GM19023 (cell line): ENCODE measurements around the gene EIF4H.
"Not testable (repeated sequence)": the region's sequence is repeated elsewhere in the genome, so short reads cannot be mapped to it uniquely, and the experiment has no call there.

Source experiments
- ATAC-seq: cut with Tn5 transposase; IDR thresholded peaks from one replicate; pipeline ENCODE4 v1.9.1; 2021; ENCODE audit warnings: mild to moderate bottlenecking, moderate library complexity; ENCODE audit not compliant: unreplicated experiment

The EIF4H gene

GRCh38 chr7:74173866-74174605, at the start of gene EIF4H:
EIF4H (plus strand) TSS chr7:74174356; CDS start chr7:74174384, 28 bp downstream.
- ATAC-seq = peak; percentile 88

GRCh38 chr7:74126220-74126880, 47.8 kb upstream of the EIF4H start:
- no peak for ATAC-seq

DNA sequence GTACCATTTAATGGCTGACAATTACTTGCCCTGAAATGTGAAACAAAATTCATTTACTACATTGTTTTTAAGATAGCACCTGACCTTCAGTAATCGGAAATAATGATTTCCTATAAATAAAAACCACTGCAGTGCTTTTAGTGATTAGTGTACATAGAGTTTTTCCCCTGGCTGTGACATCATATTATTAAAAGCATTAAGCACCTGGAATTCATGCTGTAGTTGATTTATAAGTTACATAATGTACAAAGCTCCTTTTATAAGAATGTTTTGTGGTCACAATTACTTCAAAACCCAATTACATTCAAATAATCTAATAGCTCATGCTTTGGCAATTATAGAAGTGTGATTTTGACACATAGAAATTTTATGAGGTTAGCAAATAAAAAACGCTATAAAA, 44.3 kb upstream of the EIF4H start:
- no peak for ATAC-seq

- ATAC-seq = no peak
Measured at GRCh38 chr7:74130518-74130917, 43.6 kb upstream of the EIF4H start.

DNA sequence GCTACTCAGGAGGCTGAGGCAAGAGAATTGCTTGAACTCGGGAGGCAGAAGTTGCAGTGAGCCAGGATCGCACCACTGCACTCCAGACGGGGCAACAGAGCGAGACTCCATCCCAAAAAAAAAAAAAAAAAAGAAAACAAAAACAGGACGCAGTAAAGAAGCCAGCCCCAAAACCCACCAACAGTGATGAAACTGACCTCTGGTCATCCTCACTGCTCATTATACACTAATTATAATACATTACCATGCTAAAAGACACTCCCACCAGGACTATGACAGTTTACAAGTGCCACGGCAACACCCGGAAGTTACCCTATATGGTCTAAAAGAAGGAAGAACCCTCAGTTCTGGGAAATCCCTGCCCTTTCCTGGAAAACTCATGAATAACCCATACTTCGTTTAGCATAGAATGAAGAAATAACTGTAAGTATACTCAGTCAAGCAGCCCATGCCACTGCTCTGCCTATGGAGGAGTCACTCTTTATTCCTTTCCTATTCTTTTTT, 40.0 kb upstream of the EIF4H start:
- no peak for ATAC-seq

GRCh38 chr7:74138334-74138867, 35.8 kb upstream of the EIF4H start:
- no peak for ATAC-seq

DNA sequence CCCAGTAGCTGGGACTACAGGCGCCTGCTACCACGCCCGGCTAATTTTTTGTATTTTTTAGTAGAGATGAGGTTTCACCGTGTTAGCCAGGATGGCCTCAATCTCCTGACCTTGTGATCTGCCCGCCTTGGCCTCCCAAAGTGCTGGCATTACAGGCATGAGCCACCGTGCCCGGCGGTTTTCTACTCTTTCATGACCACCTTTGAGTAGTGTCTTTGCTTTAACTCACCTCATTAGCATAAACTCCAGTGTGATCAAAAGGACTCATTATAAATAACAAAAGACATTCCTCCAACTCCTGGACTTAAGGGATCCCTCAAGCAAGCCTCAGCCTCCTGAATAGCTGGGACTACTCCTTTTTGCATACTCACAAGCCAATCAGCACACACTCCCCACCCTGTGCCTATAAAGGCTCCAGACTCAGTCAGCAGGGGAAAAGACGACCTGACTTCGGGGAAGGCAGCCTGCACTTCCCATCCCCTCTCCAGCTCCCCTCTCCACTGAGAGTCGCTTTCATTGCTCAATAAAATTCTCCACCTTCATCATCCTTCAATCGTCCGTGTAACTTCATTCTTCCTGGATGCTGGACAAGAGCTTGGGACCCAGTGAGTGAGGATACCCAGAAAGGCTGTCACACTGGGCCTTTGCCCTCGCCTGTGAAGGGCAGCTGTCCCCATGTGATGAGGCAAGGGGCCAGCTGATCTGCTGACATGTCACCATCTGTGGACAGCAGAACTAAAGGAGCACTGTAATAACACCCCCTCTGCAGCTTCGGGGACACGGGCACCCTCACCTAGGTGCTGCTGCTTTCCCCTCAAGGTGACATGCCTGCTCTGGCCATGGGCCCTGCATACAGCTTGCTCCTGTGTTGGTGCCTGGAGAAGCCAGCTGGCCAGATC, 35.0 kb upstream of the EIF4H start:
- ATAC-seq = no peak

GRCh38 chr7:74141705-74142104, 32.5 kb upstream of the EIF4H start:
- no peak for ATAC-seq

GRCh38 chr7:74143383-74143782, 30.8 kb upstream of the EIF4H start:
- ATAC-seq = no peak

DNA sequence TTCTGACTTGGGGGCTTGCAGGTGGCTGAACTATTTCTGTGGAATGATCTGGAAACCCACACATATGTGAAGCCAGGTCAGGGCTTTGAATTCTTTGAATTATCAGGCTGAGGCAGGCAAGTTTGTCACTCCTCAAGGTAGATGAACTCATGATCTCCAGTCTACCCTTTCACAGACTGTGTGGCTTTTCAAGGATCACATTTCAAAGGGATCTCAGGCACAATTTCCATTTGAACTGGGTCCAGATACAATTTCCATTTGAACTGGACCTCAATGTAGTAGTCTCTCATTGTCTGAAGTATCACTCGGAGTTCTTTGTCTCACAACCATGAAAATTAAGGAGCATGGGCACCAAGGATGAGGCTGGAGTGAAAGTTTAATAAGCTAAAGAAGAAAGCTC, 25.7 kb upstream of the EIF4H start:
- no peak for ATAC-seq

DNA sequence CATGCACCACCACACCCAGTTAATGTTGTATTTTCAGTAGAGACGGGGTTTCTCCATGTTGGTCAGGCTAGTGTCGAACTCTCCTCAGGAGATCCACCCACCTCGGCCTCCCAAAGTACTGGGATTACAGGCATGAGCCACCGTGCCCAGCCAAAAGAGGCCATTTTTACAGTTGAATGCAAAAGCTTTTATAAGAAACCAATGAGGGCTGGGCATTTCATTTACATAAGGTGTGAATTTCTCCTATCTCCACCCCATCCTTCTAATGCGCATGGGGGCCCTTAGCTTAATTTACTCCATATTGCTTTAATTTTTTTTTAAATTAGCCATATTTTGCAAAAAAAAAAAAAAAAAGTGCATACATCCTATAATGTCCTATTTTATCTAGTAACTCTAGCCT, 25.1 kb upstream of the EIF4H start:
- no peak for ATAC-seq

DNA sequence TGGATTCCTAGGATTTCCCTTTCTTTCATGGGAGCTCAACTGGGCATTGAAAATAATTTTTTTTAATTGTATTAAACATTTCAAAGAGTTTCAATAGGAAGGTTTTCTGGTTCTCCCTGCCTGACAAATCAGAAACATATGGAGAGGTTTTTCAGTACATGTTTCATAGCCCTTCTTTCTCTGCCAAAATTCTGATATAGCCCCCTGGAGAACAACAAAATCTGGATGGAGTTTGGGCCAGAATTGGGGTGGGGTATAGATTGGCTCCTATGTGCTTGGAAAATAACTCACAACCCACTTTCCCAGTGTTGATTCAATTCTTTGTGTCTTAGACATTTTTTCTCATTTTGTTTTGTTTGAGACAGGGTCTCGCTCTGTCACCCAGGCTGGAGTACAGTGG, 24.6 kb upstream of the EIF4H start:
- ATAC-seq = no peak

DNA sequence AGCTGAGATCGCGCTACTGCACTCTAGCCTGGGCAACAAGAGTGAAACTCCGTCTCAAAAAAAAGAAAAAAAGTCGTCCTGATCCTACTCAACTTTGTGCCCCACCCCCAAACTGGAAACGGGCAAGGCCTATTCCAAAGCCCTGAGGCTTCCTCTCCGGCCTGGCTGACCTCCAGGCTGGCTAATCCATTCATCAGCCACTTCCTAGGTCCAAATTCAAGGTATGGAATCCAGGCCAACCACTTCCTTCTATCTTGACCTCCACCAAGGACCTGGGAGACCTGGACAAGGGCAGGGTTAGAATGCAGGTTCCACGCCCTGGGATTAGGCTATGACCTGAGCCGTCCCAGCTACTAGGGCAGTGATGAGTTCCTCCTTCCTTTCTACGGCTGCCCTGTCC, 20.4 kb upstream of the EIF4H start:
- no peak for ATAC-seq

DNA sequence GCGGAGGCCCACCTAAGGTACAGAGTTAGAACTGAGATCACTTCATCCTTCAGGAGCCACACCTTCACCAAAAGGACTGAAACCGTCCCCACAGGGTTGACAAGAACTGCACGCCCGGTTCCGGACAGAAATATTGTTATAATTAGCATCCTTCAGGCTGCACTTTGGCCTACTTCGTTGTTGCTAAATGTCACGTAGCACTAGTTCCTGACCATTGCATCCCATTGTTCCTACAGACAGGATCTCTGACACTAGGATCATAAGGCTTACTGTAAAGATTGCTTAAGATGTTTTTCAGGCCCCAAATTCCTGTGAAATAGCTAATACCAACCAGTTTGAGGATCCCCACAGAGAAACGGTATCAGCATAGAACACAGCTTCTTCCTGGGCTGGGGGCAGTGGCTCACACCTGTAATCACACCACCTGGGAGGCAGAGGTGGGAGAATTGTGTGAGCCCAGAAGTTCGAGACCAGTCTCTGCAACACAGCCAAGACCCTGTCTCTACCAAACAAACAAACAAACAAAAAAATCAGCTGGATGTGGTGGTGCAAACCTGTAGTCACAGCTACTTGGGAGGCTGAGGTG, 18.3 kb upstream of the EIF4H start:
- no peak for ATAC-seq

DNA sequence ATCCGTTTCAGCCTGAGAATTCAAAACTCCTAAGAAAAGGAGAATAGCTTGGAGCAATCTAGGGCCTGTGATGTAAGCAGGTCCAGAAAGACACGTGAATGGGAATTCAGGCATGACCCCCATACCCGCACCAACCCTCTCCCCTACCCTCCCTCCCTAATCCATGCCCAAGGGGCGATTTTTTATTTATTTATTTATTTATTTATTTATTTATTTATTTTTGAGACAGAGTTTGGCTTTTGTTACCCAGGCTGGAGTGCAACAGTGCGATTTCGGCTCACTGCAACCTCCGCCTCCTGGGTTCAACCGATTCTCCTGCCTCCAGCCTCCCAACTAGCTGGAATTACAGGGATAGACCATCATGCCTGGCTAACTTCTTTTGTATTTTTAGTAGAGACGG, 16.6 kb upstream of the EIF4H start:
- no peak for ATAC-seq

DNA sequence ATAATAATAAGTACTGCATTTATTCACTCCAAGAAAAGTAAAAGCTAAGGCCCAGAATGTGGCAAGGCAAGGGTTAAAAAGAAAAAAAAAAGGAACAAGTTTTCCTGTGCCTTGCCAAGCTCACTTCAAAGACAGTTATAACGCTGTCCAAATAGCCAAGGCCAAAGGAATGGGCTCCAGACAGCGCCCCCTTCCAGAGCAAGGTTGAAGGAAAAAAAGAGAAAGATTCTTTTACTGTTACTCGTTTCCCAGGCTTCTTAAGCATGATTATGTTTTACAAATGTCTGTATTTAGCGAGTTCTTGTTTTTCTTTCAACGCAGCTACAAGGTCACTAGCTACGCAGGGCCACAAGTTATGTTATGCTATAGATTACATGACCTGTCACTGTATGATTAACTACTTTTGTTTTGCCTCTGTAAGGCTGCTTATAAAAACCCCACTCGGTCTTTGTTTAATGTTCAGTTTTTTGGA, 9.1 kb upstream of the EIF4H start:
- no peak for ATAC-seq

DNA sequence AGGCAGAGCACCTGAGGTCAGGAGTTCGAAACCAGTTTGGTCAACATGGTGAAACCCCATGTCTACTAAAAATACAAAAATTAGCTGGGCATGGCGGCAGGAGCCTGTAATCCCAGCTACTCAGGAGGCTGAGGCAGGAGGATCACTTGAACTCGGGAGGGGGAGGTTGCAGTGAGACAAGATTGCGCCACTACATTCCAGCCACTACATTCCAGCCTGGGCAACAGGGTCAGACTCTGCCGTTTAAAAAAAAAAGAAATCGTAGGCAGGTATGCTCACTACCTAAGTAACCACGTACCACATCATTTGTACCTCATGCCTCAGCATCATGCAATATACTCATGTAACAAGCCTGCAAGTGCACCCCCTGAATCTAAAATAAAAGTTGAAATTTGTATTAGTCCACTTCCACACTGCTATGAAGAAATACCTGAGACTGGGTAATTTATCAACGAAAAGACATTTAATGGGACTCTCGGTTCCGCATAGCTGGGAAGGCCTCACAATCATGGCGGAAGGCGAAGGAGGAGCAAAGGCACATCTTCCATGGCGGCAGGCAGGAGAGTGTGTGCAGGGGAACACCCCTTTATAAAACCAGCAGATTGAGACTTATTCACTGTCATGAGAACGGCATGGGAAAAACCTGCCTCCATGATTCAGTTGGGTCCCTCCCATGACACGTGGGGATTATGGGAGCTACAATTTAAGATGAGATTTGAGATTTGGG, 8.1 kb upstream of the EIF4H start:
- no peak for ATAC-seq

DNA sequence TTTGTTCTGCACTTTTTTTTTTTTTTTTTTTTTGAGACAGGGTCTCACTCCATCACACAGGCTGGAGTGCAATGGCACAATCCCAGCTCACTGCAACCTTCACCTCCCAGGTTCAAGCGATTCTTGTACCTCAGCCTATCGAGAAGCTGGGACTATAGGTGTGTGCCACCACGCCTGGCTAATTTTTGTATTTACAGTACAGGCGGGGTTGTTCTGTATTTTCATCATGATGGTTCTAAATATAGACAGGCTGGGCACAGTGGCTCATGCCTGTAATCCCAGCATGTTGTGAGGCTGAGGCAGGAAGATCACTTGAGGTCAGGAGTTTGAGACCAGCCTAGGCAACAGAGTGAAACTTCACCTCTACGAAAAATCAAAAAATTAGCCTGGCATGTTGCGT, 6.8 kb upstream of the EIF4H start:
- not testable (repeated sequence) for ATAC-seq

DNA sequence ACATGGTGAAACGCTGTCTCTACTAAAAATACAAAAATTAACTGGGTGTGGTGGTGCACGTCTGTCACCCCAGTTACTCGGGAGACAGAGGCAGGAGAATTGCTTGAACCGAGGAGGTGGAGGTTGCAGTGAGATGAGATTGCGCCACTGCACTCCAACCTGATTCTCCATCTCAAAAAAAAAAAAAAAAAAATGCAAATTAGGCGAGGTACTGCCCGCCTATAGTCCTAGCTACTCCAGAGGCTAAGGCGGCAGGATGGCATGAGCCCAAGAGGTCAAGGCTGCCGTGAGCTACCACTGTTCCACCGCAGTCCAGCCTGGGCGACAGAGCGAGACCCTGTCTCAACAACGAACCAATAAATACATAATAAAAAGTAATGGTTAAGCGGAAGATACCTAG, 1.1 kb upstream of the EIF4H start:
- ATAC-seq = no peak

DNA sequence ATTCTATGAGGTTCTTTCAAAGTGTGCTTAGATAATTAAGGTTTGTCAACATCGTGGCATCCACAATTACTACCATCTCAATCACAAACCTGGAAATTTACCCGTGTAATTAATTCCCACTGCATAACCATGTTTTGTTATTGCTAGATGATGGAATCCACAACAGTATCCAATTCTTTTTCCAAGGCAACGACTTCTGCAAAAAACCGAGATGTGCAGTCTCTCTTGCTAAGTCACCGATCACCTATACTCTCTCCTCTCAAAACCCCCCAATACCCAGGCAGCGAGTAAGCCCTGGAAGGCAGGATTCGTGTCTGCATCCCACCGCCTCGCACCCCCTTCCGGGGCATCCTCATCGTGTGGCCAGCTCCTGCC, 678 bp upstream of the EIF4H start:
- ATAC-seq = peak; percentile 15
